CD4-positive, alpha-beta memory T cell (primary cell): Measurements from ENCODE around the gene INHA. TPM values are rescaled to one million over a fixed set of nuclear protein-coding genes. Genes with fewer than 3 reads are reported as not detected.
A peak's percentile ranks its signal among the peaks of the same experiment; 100 is the strongest.

Experiments
- CTCF ChIA-PET: fragments of 350-600 bp; sonication (Branson Sonifier 250); formaldehyde crosslinking; loops from one replicate; lab custom pipeline; 2021; ENCODE audit warnings: inconsistent platforms; ENCODE audit not compliant: partially characterized antibody; lab: Charles Lee
- POLR2A ChIA-PET: fragments of 350-600 bp; sonication (Branson Sonifier 250); formaldehyde crosslinking; loops from one replicate; lab custom pipeline; 2021; ENCODE audit not compliant: partially characterized antibody; lab: Charles Lee
- DNase-seq, 5 donors: peaks; one replicate each; pipeline versions ENCODE4 v3.0.0 to v3.0.0-alpha.2; 2020 to 2022; ENCODE audit warnings: mixed read lengths in 1 of 5
- H3K27ac ChIP-seq: one replicate; pipeline ENCODE4 v1.7.0; 2013; ENCODE audit warnings: low read depth, low read length
- H3K27me3 ChIP-seq: 2 replicates; pipeline ENCODE4 v1.7.0; 2013; ENCODE audit warnings: mild to moderate bottlenecking, low read length, moderate library complexity; ENCODE audit not compliant: insufficient read depth
- H3K36me3 ChIP-seq: 2 replicates; pipeline ENCODE4 v1.7.0; 2013; ENCODE audit warnings: mild to moderate bottlenecking, low read length, moderate library complexity; ENCODE audit not compliant: insufficient read depth
- H3K4me1 ChIP-seq: 2 replicates; pipeline ENCODE4 v1.7.0; 2013; ENCODE audit warnings: mild to moderate bottlenecking, low read length, moderate library complexity; ENCODE audit not compliant: insufficient read depth
- H3K4me3 ChIP-seq, 2 donors: one replicate each; pipeline ENCODE4 v1.7.0; 2013; ENCODE audit warnings: low read length in 2 of 2, mild to moderate bottlenecking in 1 of 2
- H3K9me3 ChIP-seq, 2 donors: one replicate each; pipeline ENCODE4 v1.7.0; 2013; ENCODE audit warnings: low read length in 2 of 2, control low read depth in 1 of 2; ENCODE audit not compliant: control insufficient read depth in 1 of 2
- H3K27ac Mint-ChIP-seq, 7 donors: one replicate each; pipeline ENCODE4 v1.8.0; 2020 to 2021; ENCODE audit warnings: mixed read lengths in 7 of 7, mild to moderate bottlenecking in 6 of 7, inconsistent platforms in 3 of 7, moderate library complexity in 3 of 7
- H3K27me3 Mint-ChIP-seq, 2 donors: one replicate each; pipeline ENCODE4 v1.8.0; 2020 to 2021; ENCODE audit warnings: mixed read lengths in 2 of 2
- H3K36me3 Mint-ChIP-seq, 2 donors: one replicate each; pipeline ENCODE4 v1.8.0; 2020 to 2021; ENCODE audit warnings: mixed read lengths in 2 of 2, inconsistent platforms in 1 of 2, mild to moderate bottlenecking in 1 of 2
- H3K4me1 Mint-ChIP-seq, 4 donors: one replicate each; pipeline ENCODE4 v1.8.0; 2020 to 2021; ENCODE audit warnings: mixed read lengths in 4 of 4, mild to moderate bottlenecking in 1 of 4
- H3K4me3 Mint-ChIP-seq, 8 donors: one replicate each; pipeline ENCODE4 v1.8.0; 2020 to 2021; ENCODE audit warnings: mixed read lengths in 8 of 8, mild to moderate bottlenecking in 7 of 8, moderate library complexity in 6 of 8, inconsistent platforms in 3 of 8
- H3K9me3 Mint-ChIP-seq, 8 donors: one replicate each; pipeline ENCODE4 v1.8.0; 2020 to 2021; ENCODE audit warnings: mixed read lengths in 8 of 8, mild to moderate bottlenecking in 5 of 8, inconsistent platforms in 3 of 8, moderate library complexity in 1 of 8
- intact Hi-C: fragments of 100-400 bp; cut with micrococcal nuclease; formaldehyde crosslinking; loops from one replicate; pipeline ENCODE4 v1.15.1; 2023
- polyA plus RNA-seq, 2 donors: library from polyadenylated mRNA; unstranded; fragments of 300-500 nt; fragmentation: Illumina TruSeq; gene quantifications; one replicate each; pipeline ENCODE4 v1.2.3, GENCODE V29; 2021
- total RNA-seq, 2 experiments: library from RNA; stranded (reverse); gene quantifications; one replicate each; pipeline ENCODE4 v1.2.3, GENCODE V29; 2021

The INHA gene
- total and polyA plus RNA-seq, 4 experiments from 2014 or later = not detected

- POLR2A ChIA-PET = interaction anchor here (0.7 kb wide), 1 partner anchor 113 kb away, joined by 3 read pairs; no protein-coding TSS in a partner anchor
- Mint-ChIP-seq H3K4me1 (peaks cover 0 to 3% (median under 1%) of the 10 kb centered on the region in 4 donors), H3K4me3 (peak overlapping the region in 3 of 8 donors; percentile 5 to 35 (median 26)), H3K36me3 (no peaks in the 10 kb centered on the region), H3K9me3 (no peaks in the 10 kb centered on the region), H3K27me3 (peaks cover 24 to 40% of the 10 kb centered on the region in 2 donors), H3K27ac (no peak overlapping the region)
- CTCF ChIA-PET = interaction anchor here (0.8 kb wide), 1 partner anchor 9 kb away, joined by 4 read pairs; no protein-coding TSS in a partner anchor
- H3K27me3 ChIP-seq = peaks cover 15% of the 10 kb centered on the region
- H3K36me3 ChIP-seq = no peaks in the 10 kb centered on the region
- no peak overlapping the region for H3K4me3 ChIP-seq
- DNase-seq = no peak
- H3K9me3 ChIP-seq = no peaks in the 10 kb centered on the region
- intact Hi-C loops = no loop called here
- peaks cover 3% of the 10 kb centered on the region for H3K4me1 ChIP-seq
- no peak overlapping the region for H3K27ac ChIP-seq
Measured at GRCh38 chr2:219569041-219569440, 3.1 kb upstream of the INHA start.

DNA sequence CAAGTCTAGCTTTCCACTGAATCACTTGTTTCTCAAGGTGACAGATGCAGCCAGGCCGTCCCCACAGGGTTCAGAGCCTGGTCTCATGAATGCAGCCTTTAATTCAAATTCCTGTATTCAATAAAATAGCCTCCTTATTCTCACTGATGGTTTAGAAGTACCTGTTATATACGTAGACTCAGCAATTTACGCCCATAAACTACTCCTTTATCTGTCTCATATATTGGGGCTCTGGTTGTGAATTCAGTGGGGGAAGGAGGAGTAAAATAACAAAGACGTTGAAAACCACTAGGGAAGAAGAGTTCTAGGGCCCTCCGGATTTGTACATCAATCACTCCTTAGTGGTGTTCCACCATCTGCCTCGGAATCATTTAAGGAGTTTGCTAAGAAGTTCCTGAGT, 2.5 kb upstream of the INHA start:
- no peak overlapping the region for H3K27ac ChIP-seq
- DNase-seq = no peak
- H3K27me3 ChIP-seq = peaks cover 15% of the 10 kb centered on the region
- ChIA-PET CTCF (no interaction called here), POLR2A (no interaction called here)
- peaks cover 0 to 3% (median 0%) of the 10 kb centered on the region in 4 donors for H3K4me1 Mint-ChIP-seq
- H3K9me3 Mint-ChIP-seq = no peaks in the 10 kb centered on the region
- intact Hi-C loops = no loop called here
- no peaks in the 10 kb centered on the region for H3K36me3 ChIP-seq
- peak overlapping the region in 5 of 8 donors; percentile 32 to 54 (median 44) for H3K4me3 Mint-ChIP-seq
- peaks cover 22 to 36% of the 10 kb centered on the region in 2 donors for H3K27me3 Mint-ChIP-seq
- H3K9me3 ChIP-seq = no peaks in the 10 kb centered on the region
- H3K36me3 Mint-ChIP-seq = no peaks in the 10 kb centered on the region
- no peak overlapping the region for H3K4me3 ChIP-seq
- peaks cover 3% of the 10 kb centered on the region for H3K4me1 ChIP-seq
- no peak overlapping the region for H3K27ac Mint-ChIP-seq

DNA sequence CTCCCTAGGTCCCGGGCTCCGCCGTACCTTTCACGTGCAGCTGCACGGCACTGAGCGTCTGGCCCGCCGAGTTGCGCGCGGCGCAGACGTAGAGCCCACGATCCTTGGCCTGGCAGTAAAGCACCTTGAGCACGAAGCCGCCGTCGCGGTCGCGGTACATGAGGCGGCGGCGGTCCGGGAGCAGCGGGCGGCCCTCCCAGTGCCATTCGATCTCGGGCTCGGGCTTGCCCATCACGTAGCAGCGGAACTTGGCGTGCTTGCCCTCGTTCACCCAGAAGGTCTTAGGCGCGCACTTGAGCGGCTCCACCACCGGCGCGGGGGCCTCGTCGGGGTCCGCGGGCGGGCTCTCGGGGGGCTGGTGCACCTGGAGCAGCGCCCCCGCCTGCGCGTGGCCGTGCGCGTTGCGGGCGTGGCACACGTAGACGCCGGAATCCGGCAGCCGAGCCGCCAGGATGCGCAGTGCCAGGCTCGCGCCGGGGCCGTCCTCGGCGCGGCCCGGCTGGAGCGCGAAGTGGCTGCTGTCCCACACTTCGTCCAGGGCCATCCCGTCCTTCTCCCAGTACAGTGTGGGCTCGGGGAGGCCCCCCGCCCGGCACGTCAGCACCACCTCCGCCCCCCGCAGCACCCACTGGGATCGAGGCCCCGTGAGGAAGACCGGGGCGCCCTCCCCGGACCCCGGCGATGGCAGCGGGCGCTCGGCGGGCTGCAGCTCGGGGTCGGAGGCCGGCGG, 1.8 kb upstream of the INHA start:
- POLR2A ChIA-PET = interaction anchor here (0.7 to 1.1 kb wide), 3 partner anchors 19 to 27 kb away, joined by 3 to 4 read pairs (median 3); partner anchors contain the start of genes CHPF and STK11IP
- Mint-ChIP-seq H3K27ac (no peak overlapping the region), H3K9me3 (no peaks in the 10 kb centered on the region), H3K27me3 (peaks cover 24 to 42% of the 10 kb centered on the region in 2 donors), H3K4me3 (peak overlapping the region in 5 of 8 donors; percentile 27 to 63 (median 44)), H3K4me1 (peaks cover 0 to 3% (median 0%) of the 10 kb centered on the region in 4 donors), H3K36me3 (no peaks in the 10 kb centered on the region)
- H3K36me3 ChIP-seq = no peaks in the 10 kb centered on the region
- peaks cover 3% of the 10 kb centered on the region for H3K4me1 ChIP-seq
- H3K9me3 ChIP-seq = no peaks in the 10 kb centered on the region
- H3K4me3 ChIP-seq = peak overlapping the region in 1 of 2 donors; percentile 9
- no peak for DNase-seq
- H3K27ac ChIP-seq = no peak overlapping the region
- CTCF ChIA-PET = interaction anchor here (1.5 to 3.9 kb wide), 2 partner anchors 8 to 10 kb away, joined by 5 to 19 read pairs; no protein-coding TSS in a partner anchor
- intact Hi-C loops = no loop called here
- H3K27me3 ChIP-seq = peaks cover 15% of the 10 kb centered on the region

DNA sequence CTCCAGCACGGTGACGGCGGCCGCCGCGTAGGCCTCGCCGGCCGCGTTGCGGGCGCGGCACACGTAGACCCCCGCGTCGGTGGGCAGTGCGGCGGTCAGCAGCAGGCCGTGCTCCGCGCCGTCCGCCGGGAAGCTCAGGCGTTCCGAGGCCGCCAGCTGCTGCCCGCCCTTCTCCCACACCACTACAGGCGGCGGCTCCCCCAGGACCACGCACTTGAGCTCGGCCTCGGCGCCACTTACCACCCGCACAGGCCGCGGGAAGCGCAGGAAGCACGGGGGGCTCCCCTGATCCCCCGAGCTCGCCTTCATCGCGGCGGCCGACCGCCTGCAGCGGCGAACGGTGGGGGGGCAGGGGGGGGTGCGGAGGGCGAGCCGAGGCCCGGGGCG, 1.2 kb upstream of the INHA start:
- no peaks in the 10 kb centered on the region for H3K36me3 ChIP-seq
- H3K27ac Mint-ChIP-seq = no peak overlapping the region
- H3K9me3 Mint-ChIP-seq = no peaks in the 10 kb centered on the region
- intact Hi-C loops = no loop called here
- no peaks in the 10 kb centered on the region for H3K9me3 ChIP-seq
- POLR2A ChIA-PET = interaction anchor here (0.7 to 1.1 kb wide), 3 partner anchors 20 to 28 kb away, joined by 3 to 4 read pairs (median 3); partner anchors contain the start of genes CHPF and STK11IP
- CTCF ChIA-PET = interaction anchor here (1.5 to 3.9 kb wide), 2 partner anchors 8 to 10 kb away, joined by 5 to 19 read pairs; no protein-coding TSS in a partner anchor
- H3K27me3 Mint-ChIP-seq = peaks cover 27 to 46% of the 10 kb centered on the region in 2 donors
- H3K4me1 ChIP-seq = peaks cover 3% of the 10 kb centered on the region
- peaks cover 0 to 3% (median 0%) of the 10 kb centered on the region in 4 donors for H3K4me1 Mint-ChIP-seq
- no peak overlapping the region for H3K27ac ChIP-seq
- no peak overlapping the region for H3K4me3 Mint-ChIP-seq
- no peak for DNase-seq
- no peaks in the 10 kb centered on the region for H3K36me3 Mint-ChIP-seq
- H3K27me3 ChIP-seq = peaks cover 15% of the 10 kb centered on the region
- peak overlapping the region in 1 of 2 donors; percentile 9 for H3K4me3 ChIP-seq

- peaks cover 0 to 3% (median 0%) of the 10 kb centered on the region in 4 donors for H3K4me1 Mint-ChIP-seq
- no peak within 1 kb of the TSS for H3K27ac Mint-ChIP-seq
- ChIA-PET POLR2A (interaction anchor here (0.7 to 1.1 kb wide), 3 partner anchors 20 to 28 kb away, joined by 3 to 4 read pairs (median 3); partner anchors contain the start of genes CHPF and STK11IP), CTCF (interaction anchor here (1.5 to 3.9 kb wide), 2 partner anchors 9 to 11 kb away, joined by 5 to 19 read pairs; no protein-coding TSS in a partner anchor)
- DNase-seq = no peak
- H3K4me3 ChIP-seq = peak within 1 kb of the TSS in 1 of 2 donors; percentile 9
- H3K36me3 Mint-ChIP-seq = no peaks in the 10 kb centered on the region
- intact Hi-C loops = no loop called here
- no peak within 1 kb of the TSS for H3K27ac ChIP-seq
- no peaks in the 10 kb centered on the region for H3K36me3 ChIP-seq
- H3K4me1 ChIP-seq = peaks cover 3% of the 10 kb centered on the region
- peak within 1 kb of the TSS in 6 of 8 donors; percentile 1 to 68 (median 24) for H3K4me3 Mint-ChIP-seq
- H3K9me3 Mint-ChIP-seq = no peaks in the 10 kb centered on the region
- H3K27me3 Mint-ChIP-seq = peaks cover 27 to 45% of the 10 kb centered on the region in 2 donors
- H3K9me3 ChIP-seq = no peaks in the 10 kb centered on the region
- H3K27me3 ChIP-seq = peaks cover 15% of the 10 kb centered on the region
Measured at GRCh38 chr2:219571311-219572236, 536 bp upstream of the INHA start, which contains the start of gene OBSL1. Gene OBSL1, minus strand, starts transcription at chr2:219571539. Its CDS starts 307 bp downstream, at chr2:219571232.

DNA sequence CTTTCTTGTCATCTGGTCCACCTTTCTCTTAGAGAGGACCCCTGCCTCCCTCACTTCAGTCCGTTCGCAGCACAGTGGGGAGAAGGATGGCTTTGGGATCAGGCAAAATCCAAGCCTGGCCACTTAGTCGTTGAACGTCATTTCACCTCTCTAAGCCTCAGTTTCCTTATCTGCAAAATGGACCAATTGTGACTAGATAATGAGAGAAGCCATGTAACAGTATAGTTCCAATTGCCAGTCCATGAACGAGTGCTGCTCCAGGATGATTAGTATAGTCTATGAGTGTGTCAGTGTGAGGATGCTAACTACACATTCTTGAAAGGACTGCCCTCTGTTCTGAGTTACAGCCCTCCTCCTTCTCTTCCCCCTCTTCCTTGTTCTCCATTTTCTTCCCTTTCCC, 1.1 kb downstream of the INHA start:
- DNase-seq = no peak
- Histone ChIP-seq H3K9me3 (no peaks in the 10 kb centered on the region), H3K36me3 (no peaks in the 10 kb centered on the region), H3K27me3 (peaks cover 15% of the 10 kb centered on the region), H3K4me1 (peaks cover 3% of the 10 kb centered on the region), H3K27ac (no peak overlapping the region), H3K4me3 (no peak overlapping the region)
- H3K4me3 Mint-ChIP-seq = peak overlapping the region in 1 of 8 donors; percentile 31
- no peaks in the 10 kb centered on the region for H3K9me3 Mint-ChIP-seq
- ChIA-PET CTCF (interaction anchor here (3.9 kb wide), 1 partner anchor 13 kb away, joined by 19 read pairs; no protein-coding TSS in a partner anchor), POLR2A (no interaction called here)
- peaks cover 30 to 46% of the 10 kb centered on the region in 2 donors for H3K27me3 Mint-ChIP-seq
- no peaks in the 10 kb centered on the region for H3K36me3 Mint-ChIP-seq
- intact Hi-C loops = no loop called here
- H3K27ac Mint-ChIP-seq = no peak overlapping the region
- H3K4me1 Mint-ChIP-seq = peaks cover 0 to 3% (median 0%) of the 10 kb centered on the region in 4 donors
